Keratinocyte (primary cell): ENCODE data around the gene ZNF407.

ENCODE experiments used
- EZH2 ChIP-seq: IDR thresholded peaks from one replicate; pipeline ENCODE4 v1.6.1; 2012; ENCODE audit warnings: inconsistent platforms, mild to moderate bottlenecking, low read length, moderate library complexity
- TF ChIP-seq, protein P1 (sequence below), 3 experiments: IDR thresholded peaks in 1 of 3; conservative IDR thresholded peaks in 1 of 3; optimal IDR thresholded peaks in 1 of 3; 2 replicates in 2 of 3; 3 replicates in 1 of 3; pipeline versions ENCODE3 to v1.5.1; 2011; ENCODE audit warnings: low read length in 3 of 3, mild to moderate bottlenecking in 3 of 3, moderate library complexity in 2 of 3, control low read depth in 1 of 3, inconsistent platforms in 1 of 3; ENCODE audit not compliant: insufficient read depth in 2 of 3; ENCODE audit errors: extremely low read depth in 1 of 3

GRCh38 chr18:75029481-75029880, 431.8 kb downstream of the ZNF407 start:
- TF ChIP-seq, protein P1, sequence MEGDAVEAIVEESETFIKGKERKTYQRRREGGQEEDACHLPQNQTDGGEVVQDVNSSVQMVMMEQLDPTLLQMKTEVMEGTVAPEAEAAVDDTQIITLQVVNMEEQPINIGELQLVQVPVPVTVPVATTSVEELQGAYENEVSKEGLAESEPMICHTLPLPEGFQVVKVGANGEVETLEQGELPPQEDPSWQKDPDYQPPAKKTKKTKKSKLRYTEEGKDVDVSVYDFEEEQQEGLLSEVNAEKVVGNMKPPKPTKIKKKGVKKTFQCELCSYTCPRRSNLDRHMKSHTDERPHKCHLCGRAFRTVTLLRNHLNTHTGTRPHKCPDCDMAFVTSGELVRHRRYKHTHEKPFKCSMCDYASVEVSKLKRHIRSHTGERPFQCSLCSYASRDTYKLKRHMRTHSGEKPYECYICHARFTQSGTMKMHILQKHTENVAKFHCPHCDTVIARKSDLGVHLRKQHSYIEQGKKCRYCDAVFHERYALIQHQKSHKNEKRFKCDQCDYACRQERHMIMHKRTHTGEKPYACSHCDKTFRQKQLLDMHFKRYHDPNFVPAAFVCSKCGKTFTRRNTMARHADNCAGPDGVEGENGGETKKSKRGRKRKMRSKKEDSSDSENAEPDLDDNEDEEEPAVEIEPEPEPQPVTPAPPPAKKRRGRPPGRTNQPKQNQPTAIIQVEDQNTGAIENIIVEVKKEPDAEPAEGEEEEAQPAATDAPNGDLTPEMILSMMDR (optimal IDR thresholded peaks at IDR 0.05 in 1 of 3, IDR thresholded peaks at IDR 0.05 in 1 of 3, conservative IDR thresholded peaks at IDR 0.05 in 1 of 3; ENCODE audit: extremely low read depth in 1 of 3, insufficient read depth in 2 of 3, low read length in 3 of 3) = no peak
- TF ChIP-seq EZH2 = no peak
